GM12874 (cell line): Measurements from ENCODE around the gene MANBA.

Experiments
- CTCF ChIP-seq: IDR thresholded peaks from 2 replicates; pipeline ENCODE4 v1.5.1; 2011; ENCODE audit warnings: low read depth, mild to moderate bottlenecking, control low read depth, low read length, moderate library complexity; ENCODE audit not compliant: insufficient read depth

Gene MANBA

GRCh38 chr4:102647117-102647516 lies 113.7 kb downstream of the MANBA start:
- no peak for TF ChIP-seq CTCF

- no peak for TF ChIP-seq CTCF
Observed at GRCh38 chr4:102642631-102643298, 118.0 kb downstream of the MANBA start.

- TF ChIP-seq CTCF, result no peak
Observed at GRCh38 chr4:102641793-102642192, 119.0 kb downstream of the MANBA start.

GRCh38 chr4:102640669-102641068 lies 120.1 kb downstream of the MANBA start:
- TF ChIP-seq CTCF, result no peak

- TF ChIP-seq CTCF, result no peak
Observed at GRCh38 chr4:102639598-102639997, 121.2 kb downstream of the MANBA start.

GRCh38 chr4:102638621-102639020 lies 122.1 kb downstream of the MANBA start:
- no peak for TF ChIP-seq CTCF

GRCh38 chr4:102637391-102637790 lies 123.4 kb downstream of the MANBA start:
- TF ChIP-seq CTCF, result no peak
